ENCODE data around the gene SLC1A5.
"Not testable (repeated sequence)": the region's sequence is repeated elsewhere in the genome, so short reads cannot be mapped to it uniquely, and the experiment has no call there.

Gene SLC1A5

DNA sequence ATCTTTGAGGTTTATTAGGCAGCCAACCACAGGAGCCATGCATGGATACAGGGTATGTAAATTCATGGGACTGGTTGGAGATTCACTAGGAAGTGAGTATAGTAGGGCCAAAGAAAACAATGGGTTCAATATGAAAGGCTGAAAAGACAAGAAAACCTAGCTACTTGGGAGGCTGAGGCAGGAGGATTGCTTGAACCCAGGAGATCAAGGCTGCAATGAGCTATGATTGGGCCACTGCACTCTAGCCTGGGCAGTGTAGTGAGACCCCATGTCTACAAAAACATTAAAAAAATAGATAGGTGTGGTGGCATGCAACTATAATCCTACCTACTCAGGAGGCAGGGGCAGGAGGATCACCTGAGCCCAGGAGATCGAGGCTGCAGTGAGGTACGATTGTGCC lies 10.3 kb upstream of the SLC1A5 start:
- no peak for DNase-seq (ENCODE audit: low spot score)

- no peak for DNase-seq (ENCODE audit: low spot score)
Measured at GRCh38 chr19:46797881-46798280, 9.5 kb upstream of the SLC1A5 start.

- DNase-seq (ENCODE audit: low spot score): no peak
Measured at GRCh38 chr19:46791944-46792343, 3.5 kb upstream of the SLC1A5 start.

- DNase-seq (ENCODE audit: low spot score): no peak
Measured at GRCh38 chr19:46789371-46789770, 977 bp upstream of the SLC1A5 start.

DNA sequence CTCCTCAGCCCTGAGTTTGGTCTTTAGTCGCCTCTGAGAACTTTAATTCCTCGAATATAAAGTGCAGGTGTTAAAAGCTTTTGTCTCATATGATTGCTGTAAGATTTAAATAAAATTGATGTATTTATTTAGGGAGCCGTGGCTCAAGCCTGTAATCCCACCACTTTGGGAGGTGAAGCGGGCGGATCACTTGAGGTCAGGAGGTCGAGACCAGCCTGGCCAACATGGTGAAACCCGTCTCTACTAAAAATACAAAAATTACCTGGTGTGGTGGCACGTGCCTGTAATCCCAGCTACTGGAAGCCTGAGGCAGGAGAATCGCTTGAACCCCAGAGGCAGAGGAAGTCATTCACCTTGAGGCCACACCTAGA lies 559 bp upstream of the SLC1A5 start:
- no peak for DNase-seq (ENCODE audit: low spot score)

GRCh38 chr19:46787331-46788261 lies 798 bp downstream of the SLC1A5 start:
- peak; percentile 36 for DNase-seq (ENCODE audit: low spot score)

DNA sequence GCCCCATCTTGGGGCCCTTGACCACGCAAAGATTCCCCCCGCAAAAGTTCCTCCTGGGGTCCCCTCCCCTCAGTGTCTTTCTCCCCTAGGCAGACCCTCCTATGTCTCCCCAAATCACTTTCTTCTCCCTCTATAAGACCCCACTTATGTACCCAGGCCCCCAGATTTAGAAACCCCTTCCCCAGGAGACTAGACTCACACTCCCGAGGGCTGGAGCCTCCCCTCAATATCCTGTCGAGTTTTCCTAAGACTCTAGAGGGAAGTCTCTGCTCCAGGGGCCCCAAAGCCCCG lies 1.4 kb downstream of the SLC1A5 start:
- no peak for DNase-seq (ENCODE audit: low spot score)

DNA sequence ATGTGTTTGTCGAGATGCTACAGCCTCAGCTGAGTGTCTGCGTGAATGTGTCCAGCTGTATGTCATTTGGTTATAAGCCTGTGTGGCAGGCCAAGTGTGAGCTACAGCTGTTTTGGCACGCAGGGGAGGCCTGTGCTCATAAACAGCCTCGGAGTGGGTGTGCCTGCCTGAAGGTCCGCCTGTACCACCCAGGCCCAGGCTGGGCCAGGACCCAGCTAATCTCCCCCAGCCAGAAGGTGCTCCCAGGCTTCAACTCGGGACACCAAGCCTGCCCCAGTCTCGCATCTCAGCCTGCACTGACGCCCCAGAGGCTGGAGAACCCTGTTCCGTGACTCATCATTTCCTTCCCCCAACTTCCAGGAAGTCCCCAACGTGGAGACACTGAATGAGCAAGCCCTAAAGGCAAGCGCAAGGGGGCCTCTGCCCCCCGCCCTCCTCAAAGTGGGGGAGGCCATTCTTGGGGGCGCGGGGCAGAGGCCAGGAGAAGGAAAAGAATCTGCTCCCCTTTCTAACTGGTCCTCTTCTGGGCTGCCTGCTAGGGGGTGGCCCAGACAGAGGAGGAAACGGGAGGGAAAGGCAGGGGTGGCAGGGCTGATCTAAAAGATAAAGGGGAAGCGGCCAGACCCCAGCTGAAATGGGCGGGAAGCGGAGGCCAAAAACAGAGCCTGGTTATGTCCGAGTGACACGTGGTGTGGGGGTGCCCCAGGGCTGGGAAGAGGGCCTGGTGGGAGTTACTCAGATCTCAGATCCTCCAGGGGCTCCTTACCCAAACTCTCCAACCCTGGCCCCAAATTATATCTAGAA lies 2.0 kb downstream of the SLC1A5 start:
- peak; percentile 87 for DNase-seq (ENCODE audit: low spot score)

DNA sequence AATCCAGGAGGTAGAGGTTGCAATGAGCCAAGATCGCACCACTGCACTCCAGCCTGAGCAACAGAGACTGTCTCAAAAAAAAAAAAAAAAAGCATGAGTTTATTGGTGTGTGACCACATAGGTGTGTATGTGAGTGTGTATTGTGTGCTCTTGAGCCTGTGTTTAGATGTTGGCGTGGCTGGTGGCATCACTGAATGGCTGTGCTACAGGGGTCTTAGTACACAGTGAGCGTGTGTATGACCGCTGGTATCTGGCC lies 2.5 kb downstream of the SLC1A5 start:
- no peak for DNase-seq (ENCODE audit: low spot score)

DNA sequence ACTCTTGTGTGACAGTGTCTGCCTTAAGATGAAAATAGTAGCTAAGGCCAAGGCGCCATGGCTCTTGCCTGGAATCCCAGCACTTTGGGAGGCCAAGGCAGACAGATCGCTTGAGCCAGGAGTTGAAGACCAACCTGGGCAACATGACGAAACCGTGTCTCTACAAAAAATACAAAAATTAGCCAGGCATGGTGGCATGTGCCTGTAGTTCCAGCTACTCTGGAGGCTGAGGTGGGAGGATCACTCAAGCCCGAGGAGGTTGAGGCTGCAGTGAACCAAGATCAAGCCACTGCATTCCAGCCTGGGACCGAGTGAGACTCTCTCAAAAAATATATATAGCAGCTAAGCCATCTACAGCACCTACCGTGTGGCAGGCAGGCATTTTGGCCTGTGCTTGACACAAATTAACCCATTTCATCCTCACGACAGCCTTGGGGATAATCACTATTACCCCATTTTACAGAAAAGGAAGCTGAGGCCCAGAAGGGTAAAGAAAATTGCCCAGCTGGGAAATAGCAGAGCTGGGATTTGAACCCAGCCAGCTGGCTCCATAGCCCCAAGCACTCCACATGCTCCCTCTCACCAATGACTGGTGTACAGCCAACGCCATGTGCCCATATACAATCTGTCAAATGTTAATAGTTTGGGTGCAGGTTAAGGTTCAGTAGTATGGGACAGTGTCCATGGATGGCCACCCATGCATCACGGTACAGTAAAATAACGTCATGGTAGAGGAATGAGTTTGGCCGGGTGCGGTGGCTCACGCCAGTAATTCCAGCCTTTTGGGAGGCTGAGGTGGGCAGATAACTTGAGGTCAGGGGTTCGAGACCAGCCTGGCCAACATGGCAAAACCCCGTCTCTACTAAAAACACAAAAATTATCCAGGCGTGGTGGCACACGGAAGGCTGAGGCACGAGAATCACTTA lies 3.1 kb downstream of the SLC1A5 start:
- peak; percentile 46 for DNase-seq (ENCODE audit: low spot score)

DNA sequence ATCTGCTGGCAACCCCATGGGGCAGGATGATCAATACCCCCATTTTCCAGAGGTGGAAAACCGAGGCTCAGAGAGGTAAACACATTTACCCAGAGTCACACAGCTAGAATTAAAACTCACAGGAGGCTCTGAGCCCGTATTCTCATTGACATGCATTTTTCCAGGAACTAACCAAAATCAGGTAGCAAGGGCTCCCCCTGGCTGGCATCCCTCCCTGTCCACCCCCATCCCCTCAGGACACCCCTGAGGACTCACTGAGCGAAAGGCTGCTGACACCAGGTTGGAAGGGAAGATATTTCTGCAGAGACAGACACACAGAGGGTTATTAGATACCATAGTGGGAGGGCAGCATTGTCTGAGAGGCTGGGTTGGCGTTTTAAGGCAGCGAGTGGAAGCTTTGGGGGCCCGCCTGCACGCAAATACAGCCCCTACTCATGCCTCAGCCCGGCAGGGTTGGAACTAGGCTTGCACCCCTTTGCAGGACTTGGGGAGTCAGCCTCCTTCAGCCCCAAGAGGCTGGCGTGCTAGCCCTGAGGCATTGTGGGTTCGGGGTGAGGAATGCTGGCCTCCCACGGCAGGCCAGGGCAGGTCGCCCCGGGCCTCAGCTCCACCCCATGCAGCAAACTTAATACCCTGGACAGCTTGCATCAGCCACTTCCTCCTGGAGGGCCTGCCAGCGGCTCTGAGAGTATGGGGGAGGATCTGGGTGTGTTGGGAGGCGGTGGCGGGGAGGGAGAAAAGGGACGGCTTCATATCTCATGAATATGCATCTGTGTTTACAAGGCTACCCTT lies 3.9 kb downstream of the SLC1A5 start:
- peak; percentile 92 for DNase-seq (ENCODE audit: low spot score)

GRCh38 chr19:46783670-46784069 lies 4.7 kb downstream of the SLC1A5 start:
- DNase-seq (ENCODE audit: low spot score): no peak

DNA sequence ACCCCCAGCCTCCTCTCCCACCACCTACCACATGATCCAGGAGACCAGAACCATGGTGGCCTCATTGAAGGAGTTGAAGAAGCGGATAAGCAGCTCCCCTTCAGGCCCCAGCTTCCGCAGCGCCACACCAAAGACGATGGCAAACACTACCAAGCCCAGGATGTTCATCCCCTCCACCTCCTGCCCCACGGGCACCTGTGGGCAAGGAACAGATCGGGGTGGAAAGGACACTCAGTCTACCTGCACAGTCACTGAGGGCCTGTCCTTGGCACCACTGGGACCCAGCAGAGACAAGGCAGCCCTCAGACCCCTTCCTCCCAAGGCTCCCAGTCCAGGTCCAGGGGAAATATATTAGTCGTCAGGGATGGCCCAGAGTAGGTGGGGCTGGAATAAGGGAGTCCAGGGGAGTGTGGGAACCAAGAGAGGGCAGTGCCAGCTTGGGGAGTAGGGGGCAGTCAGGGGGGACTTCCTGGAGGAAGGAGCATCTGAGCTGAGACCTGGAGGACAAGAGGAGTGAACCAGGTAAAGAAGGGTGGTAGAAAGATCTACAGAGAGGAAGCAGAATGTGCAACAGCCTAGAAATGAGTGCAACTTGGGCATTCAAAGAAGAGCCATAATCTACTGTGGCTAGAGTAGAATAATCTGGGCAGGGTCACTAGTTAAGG lies 5.9 kb downstream of the SLC1A5 start:
- no peak for DNase-seq (ENCODE audit: low spot score)

- not testable (repeated sequence) for DNase-seq (ENCODE audit: low spot score)
Measured at GRCh38 chr19:46777956-46778645, 10.3 kb downstream of the SLC1A5 start.

DNA sequence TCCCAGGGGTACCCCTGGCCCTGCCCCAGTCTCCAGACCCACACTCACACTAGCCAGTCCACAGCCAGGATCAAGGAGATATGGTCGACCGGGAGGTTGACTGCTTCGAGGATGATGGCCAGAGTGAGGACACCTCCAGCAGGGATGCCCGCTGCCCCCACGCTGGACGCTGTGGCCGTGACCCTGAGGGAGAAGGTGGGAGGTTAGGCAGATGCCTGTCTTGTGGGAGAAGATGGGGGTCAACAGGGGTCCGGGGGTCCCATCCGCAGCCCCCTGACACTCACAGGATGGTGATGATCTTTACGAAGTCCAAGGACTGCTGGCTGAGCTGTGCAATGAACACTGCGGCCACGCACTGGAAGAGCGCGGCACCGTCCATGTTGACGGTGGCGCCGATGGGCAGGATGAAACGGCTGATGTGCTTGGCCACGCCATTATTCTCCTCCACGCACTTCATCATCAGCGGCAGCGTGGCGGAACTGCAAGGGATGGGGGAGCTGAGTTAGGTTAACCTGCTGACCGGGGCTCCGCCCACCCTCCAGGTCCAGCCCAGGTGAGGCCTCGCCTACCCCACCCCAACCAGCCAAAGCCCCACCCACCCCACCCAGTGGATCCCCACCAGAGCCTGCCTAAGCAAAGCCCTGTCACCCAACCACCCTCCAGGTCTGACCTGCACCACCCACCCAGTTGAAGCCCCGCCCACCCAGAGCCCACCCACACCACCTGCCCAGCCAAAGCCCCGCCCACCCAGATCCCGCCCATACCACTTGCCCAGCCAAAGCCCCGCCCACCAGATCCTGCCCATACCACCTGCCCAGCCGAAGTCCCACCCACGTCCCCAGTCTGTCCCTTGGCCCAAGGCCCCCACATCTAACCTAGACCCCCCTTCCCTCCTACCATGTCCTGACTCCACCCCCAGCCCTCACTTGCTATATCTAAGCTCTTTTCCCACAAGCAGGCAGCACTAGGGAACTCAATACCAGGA lies 11.2 kb downstream of the SLC1A5 start:
- DNase-seq (ENCODE audit: low spot score): peak; percentile 54

GRCh38 chr19:46775642-46776258 lies 12.6 kb downstream of the SLC1A5 start:
- no peak for DNase-seq (ENCODE audit: low spot score)

DNA sequence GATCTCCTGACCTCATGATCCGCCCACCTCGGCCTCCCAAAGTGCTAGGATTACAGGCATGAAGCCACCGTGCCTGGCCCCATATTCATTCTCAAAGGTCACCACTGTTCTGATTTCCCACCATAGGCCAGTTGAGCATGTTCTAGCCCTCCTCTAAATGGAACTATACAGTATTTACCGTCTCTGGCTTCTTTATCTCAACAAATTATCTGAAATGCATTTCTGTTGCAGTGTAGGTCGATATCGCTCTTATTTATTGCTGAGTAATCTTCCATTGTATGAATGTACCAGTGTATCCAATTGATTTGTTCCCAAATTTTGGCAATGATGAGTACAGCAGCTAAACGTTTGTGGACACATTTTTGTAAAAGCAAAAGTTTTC lies 15.4 kb downstream of the SLC1A5 start:
- DNase-seq (ENCODE audit: low spot score): no peak

DNA sequence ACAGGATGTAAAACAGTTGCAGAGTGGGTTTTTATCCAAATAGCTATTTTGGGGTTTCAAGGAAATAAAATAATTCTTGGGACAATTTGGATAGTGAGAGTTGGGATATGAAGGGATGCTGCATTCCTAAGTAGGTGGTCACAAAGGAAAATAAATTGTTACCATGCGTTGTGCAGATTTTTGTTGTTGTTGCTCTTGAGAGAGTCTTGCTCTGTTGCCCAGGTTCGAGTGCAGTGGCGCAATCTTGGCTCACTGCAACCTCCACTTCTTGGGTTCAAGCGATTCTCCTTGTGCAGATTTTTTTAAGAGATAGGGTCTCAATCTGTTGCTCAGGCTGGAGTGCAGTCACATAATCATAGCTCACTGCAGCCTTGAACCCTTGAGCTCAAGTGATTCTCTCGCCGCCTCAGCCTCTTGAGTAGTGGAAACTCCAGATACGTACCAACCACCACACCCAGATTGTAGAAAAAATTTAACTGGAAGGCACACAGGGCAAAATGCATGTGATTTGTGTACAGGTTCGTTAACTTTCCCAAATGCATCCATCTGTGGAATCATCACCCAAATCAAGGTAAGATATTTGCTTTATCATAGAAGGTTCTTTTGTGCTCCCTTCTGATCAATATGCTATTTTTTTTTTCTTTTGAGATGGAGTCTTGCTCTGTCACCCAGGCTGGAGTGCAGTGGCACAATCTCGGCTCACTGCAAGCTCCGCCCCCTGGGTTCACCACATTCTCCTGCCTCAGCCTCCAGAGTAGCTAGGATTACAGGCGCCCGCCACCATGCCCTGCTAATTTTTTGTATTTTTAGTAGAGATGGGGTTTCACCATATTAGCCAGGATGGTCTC lies 16.0 kb downstream of the SLC1A5 start:
- DNase-seq (ENCODE audit: low spot score): no peak

Data from NAMALWA (cell line).